PFSK-1 (cell line): ENCODE data around the gene DNAH1.

Source experiments
- FOXP2 ChIP-seq: optimal IDR thresholded peaks from 2 replicates; pipeline ENCODE3; 2011; ENCODE audit warnings: borderline replicate concordance, control low read depth, inconsistent platforms; ENCODE audit not compliant: insufficient read depth; ENCODE audit errors: extremely low read length, extremely low read depth
- POLR2AphosphoS5 ChIP-seq: IDR thresholded peaks from 2 replicates; pipeline ENCODE4 v1.6.1; 2012; ENCODE audit warnings: low read depth, mild to moderate bottlenecking, control low read depth, low read length, moderate library complexity
- SIN3A ChIP-seq: IDR thresholded peaks from 2 replicates; pipeline ENCODE4 v1.6.1; 2012; ENCODE audit warnings: mild to moderate bottlenecking, low read length, moderate library complexity, borderline replicate concordance; ENCODE audit not compliant: insufficient read depth
- TAF1 ChIP-seq: IDR thresholded peaks from 2 replicates; pipeline ENCODE4 v1.6.1; 2012; ENCODE audit warnings: low read length, control low read depth, borderline replicate concordance; ENCODE audit not compliant: insufficient read depth
- TF ChIP-seq, protein P1 (sequence below), 2 experiments: IDR thresholded peaks; 2 replicates each; pipeline versions ENCODE4 v1.6.1 to v1.8.0; 2011 to 2012; ENCODE audit warnings: low read depth in 2 of 2, low read length in 2 of 2, control low read depth in 1 of 2, inconsistent platforms in 1 of 2, mild to moderate bottlenecking in 1 of 2, moderate library complexity in 1 of 2; ENCODE audit not compliant: insufficient read depth in 1 of 2

The DNAH1 gene

DNA sequence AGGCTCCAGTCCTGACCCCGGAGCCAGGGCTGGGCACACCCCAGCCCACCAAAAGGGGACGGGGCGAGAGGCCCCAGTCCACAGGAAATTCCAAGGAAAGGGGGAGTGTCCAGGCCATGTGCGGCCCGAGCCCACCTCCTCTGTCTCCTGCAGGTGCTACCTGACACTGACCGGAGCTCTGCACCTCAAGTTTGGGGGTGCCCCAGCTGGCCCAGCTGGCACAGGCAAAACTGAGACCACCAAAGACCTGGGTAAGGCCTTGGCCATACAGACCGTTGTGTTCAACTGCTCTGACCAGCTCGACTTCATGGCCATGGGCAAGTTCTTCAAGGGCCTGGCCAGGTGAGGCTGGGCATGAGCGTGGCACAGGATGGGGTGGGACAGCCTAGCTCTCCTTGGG, 44.9 kb downstream of the DNAH1 start:
- TF ChIP-seq FOXP2: no peak
- TF ChIP-seq, protein P1, sequence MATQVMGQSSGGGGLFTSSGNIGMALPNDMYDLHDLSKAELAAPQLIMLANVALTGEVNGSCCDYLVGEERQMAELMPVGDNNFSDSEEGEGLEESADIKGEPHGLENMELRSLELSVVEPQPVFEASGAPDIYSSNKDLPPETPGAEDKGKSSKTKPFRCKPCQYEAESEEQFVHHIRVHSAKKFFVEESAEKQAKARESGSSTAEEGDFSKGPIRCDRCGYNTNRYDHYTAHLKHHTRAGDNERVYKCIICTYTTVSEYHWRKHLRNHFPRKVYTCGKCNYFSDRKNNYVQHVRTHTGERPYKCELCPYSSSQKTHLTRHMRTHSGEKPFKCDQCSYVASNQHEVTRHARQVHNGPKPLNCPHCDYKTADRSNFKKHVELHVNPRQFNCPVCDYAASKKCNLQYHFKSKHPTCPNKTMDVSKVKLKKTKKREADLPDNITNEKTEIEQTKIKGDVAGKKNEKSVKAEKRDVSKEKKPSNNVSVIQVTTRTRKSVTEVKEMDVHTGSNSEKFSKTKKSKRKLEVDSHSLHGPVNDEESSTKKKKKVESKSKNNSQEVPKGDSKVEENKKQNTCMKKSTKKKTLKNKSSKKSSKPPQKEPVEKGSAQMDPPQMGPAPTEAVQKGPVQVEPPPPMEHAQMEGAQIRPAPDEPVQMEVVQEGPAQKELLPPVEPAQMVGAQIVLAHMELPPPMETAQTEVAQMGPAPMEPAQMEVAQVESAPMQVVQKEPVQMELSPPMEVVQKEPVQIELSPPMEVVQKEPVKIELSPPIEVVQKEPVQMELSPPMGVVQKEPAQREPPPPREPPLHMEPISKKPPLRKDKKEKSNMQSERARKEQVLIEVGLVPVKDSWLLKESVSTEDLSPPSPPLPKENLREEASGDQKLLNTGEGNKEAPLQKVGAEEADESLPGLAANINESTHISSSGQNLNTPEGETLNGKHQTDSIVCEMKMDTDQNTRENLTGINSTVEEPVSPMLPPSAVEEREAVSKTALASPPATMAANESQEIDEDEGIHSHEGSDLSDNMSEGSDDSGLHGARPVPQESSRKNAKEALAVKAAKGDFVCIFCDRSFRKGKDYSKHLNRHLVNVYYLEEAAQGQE (IDR thresholded peaks at IDR 0.05; ENCODE audit: insufficient read depth in 1 of 2, low read depth in 2 of 2, low read length in 2 of 2): no peak
- TF ChIP-seq TAF1: no peak

DNA sequence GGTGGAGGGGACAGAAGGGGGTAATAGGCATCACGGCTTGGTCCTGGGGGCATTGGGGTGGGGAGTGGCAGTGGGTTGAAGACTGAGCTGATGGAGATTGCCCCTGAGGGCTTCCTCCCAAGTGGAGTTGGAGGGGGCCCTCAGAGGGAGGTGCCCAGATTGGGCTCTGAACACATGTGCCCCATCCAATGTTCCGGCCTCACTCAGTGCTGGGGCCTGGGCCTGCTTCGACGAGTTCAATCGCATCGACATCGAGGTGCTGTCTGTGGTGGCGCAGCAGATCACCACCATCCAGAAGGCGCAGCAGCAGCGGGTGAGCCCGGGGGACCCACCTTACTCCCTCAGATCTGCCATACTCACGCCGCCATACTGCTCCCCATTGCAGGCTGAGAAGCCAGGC, 45.3 kb downstream of the DNAH1 start:
- TF ChIP-seq FOXP2 (no peak), TAF1 (no peak), SIN3A (no peak), POLR2AphosphoS5 (no peak)
- TF ChIP-seq, protein P1 (IDR thresholded peaks at IDR 0.05; ENCODE audit: insufficient read depth in 1 of 2, low read depth in 2 of 2, low read length in 2 of 2): no peak

DNA sequence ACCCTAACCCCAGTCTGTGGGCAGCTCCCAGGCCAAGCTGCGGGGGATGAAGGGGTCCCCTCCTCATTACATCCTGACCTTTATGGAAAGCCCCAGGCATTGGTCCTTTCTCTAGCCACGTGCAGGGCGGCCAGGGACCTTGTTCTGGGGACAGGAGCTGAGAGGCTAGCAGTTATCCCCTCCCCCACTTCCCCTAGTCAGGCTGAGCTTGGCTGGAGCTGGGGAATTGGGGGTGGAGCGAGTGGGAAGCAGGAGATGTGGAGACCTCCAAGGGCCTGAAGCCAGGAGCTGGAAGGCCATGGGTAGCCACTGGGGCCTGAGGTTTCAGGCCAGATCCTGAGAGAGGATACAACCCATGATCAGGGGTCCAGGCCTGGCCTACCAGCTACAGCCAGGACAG, 45.8 kb downstream of the DNAH1 start:
- TF ChIP-seq, protein P1 (IDR thresholded peaks at IDR 0.05; ENCODE audit: insufficient read depth in 1 of 2, low read depth in 2 of 2, low read length in 2 of 2): no peak
- TF ChIP-seq TAF1: no peak
- no peak for TF ChIP-seq FOXP2
- TF ChIP-seq POLR2AphosphoS5: no peak
- no peak for TF ChIP-seq SIN3A

DNA sequence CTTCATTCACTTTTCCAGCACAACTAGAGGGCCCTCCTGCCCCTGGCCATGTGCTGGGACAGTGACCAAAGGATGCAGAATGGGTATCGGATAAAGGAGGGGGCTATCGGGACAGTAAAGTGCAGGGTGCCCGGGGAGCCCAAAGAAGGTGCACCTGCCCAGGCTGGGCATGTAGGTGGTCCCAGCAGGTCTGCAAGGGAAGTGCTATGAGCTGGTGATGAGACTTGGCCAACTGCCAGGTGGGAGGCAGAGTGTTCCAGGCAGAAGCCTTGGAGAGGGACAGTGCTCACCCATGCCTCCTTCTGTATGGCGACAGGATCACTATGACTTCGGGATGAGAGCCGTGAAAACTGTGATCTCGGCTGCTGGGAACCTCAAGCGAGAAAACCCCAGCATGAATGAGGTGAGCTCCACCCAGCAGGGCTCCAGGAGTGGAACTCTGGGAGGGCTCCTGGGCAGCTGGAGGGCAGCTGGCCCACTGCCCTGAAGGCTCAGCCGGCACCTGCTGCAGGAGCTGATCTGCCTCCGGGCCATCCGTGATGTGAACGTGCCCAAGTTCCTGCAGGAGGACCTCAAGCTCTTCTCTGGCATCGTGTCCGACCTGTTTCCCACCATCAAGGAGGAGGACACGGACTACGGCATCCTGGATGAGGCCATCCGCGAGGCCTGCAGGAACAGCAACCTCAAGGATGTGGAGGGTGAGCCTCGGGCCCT, 48.4 kb downstream of the DNAH1 start:
- TF ChIP-seq TAF1 (no peak), POLR2AphosphoS5 (no peak), FOXP2 (no peak), SIN3A (no peak)
- TF ChIP-seq, protein P1 (IDR thresholded peaks at IDR 0.05; ENCODE audit: insufficient read depth in 1 of 2, low read depth in 2 of 2, low read length in 2 of 2): no peak

DNA sequence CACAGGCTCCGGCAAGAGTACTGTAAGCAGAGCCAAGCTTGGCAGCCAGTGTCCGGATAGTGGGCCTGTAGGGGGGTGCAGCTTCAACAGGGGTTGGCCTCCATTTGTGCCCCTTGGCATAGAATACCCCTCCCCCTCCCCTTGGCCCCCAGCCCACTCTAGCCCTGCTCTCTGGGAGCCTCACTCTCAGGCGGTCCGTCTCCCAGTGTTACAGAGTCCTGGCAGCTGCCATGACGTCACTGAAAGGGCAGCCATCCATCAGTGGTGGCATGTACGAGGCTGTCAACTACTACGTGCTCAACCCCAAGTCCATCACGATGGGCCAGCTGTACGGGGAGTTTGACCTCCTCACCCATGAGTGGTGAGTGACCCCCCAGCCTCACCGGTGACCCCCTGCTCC, 50.4 kb downstream of the DNAH1 start:
- TF ChIP-seq POLR2AphosphoS5: no peak
- TF ChIP-seq, protein P1 (IDR thresholded peaks at IDR 0.05; ENCODE audit: insufficient read depth in 1 of 2, low read depth in 2 of 2, low read length in 2 of 2): no peak
- TF ChIP-seq TAF1: no peak
- TF ChIP-seq FOXP2: no peak
- TF ChIP-seq SIN3A: no peak
